GM18519 (cell line): ENCODE results near the gene LCT.
"Not testable (repeated sequence)": the region's sequence is repeated elsewhere in the genome, so short reads cannot be mapped to it uniquely, and the experiment has no call there.

Source experiments
- ATAC-seq: cut with Tn5 transposase; IDR thresholded peaks from one replicate; pipeline ENCODE4 v1.9.1; 2021; ENCODE audit warnings: mild to moderate bottlenecking, moderate library complexity; ENCODE audit not compliant: unreplicated experiment, low FRiP score

Gene LCT

DNA sequence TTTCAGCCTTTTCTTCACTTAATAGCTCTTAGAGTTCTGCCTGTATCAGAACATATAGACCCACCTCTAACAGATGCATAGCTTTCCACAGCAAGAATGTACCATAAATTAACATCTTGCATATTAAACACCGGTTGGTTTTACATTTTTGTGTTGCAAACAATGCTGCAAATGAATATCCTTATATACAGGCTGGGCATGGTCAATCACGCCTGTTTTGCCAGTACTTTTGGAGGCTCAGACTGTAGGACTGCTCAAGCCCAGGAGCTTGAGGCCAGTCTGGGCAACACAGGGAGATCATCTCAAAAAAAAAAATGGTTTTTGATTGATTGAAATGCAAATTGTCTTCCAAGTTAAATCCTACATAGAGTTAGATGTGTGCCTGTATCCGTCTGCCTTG is 1.5 kb upstream of the LCT start:
- ATAC-seq = no peak

- no peak for ATAC-seq
These were observed 4.1 kb downstream of the LCT start for GRCh38 chr2:135832891-135833290.

DNA sequence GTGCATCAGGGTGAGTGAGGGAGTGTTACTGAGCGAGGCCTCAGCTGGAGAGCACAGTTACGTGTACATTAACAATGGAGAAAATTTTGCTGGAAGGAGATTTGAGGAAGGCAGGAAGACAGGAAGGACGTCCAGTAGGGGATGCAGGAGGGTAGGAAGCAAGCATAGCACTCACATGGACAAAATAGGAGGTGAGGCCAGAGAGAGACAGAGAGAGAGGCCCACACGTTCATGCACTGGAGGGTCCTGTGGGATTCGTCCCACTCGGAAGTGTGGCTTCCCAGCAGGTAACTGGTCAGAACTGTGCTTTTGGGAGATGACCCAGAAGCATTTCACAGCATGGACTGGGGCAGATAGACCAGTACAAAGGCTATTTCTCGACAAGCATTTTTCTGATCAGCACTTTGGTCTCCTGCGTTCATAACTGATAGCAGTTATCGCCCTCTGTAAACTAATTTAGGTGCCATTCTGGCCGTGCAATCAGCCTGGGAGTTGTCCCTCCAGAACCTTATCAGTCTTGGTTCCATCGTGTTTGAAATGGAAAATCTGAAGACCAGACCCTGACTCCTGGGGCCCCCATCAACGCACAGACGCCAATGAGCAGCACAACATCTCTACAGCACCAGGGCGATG is 5.7 kb downstream of the LCT start:
- ATAC-seq = no peak

GRCh38 chr2:135829378-135830135 is 7.4 kb downstream of the LCT start:
- no peak for ATAC-seq

DNA sequence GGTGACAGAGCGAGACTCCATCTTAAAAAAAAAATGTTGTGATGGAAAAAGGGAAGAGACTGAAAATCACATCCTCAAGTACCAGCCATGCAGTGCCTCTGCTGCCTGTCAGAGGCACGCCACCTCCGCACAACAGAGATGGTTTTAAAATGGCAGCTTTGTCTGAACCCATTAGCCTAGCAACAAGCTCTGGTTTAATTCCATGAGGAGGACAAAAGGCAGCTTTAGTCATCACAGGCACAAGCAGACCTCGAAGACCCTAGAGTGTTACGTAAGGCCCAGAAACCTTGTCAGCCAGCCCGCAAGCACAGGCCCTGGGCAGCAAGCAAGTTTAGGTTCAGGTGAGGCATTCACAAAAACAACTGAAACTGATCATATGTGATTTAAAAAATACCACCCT is 10.4 kb downstream of the LCT start:
- no peak for ATAC-seq

- ATAC-seq = no peak
These were observed 11.3 kb downstream of the LCT start for GRCh38 chr2:135825550-135826176.

- ATAC-seq = no peak
These were observed 11.9 kb downstream of the LCT start for GRCh38 chr2:135825131-135825530.

DNA sequence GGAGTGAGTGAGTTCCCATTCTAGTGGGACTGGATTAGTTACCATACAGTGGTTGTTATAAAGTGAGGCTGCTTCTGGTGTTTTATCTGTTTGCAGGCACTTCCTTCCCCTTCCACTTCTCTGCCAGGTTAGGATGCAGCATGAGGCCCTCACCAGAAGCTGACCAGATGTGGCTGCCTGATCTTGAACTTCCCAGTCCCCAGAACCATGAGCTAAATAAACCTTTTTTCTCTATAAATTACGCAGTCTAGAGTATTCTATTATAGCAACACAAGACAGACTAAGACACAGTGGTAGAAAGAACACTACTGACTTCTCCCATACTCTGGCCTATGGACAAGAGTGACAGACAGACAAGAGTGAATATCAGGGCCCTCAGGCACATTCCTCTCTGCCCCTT is 14.1 kb downstream of the LCT start:
- no peak for ATAC-seq

- no peak for ATAC-seq
These were observed 15.8 kb downstream of the LCT start for GRCh38 chr2:135821190-135821589.

DNA sequence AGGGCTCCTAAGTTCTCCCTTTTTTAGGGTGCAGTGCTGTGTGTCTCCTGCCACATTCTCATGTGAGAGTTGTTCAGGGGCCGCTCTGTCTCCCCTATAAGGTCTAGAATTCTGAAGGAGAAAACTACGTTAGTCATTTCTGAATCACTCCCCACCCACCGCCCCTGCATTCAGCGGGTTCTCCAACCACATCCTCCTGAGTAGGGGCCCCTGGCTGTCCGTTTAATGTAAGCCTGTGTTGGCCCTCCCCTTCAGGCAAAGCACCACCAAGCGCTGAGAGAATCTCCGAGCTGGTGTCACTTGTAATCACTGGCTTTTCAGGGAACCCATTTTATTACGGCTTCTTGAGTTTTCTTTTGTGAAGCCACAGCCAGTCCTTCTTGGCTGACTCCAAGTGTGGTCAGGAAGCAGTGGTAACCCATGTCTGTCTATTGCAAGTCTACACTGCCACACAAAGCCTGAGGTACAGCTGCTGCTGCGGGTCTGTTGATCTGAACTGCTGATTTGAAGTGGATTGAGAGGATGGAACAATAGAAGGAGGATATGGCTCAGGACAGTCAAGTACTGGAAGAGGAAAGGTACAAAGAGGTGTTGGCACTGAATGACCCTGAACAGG is 16.9 kb downstream of the LCT start:
- ATAC-seq = peak; percentile 86

DNA sequence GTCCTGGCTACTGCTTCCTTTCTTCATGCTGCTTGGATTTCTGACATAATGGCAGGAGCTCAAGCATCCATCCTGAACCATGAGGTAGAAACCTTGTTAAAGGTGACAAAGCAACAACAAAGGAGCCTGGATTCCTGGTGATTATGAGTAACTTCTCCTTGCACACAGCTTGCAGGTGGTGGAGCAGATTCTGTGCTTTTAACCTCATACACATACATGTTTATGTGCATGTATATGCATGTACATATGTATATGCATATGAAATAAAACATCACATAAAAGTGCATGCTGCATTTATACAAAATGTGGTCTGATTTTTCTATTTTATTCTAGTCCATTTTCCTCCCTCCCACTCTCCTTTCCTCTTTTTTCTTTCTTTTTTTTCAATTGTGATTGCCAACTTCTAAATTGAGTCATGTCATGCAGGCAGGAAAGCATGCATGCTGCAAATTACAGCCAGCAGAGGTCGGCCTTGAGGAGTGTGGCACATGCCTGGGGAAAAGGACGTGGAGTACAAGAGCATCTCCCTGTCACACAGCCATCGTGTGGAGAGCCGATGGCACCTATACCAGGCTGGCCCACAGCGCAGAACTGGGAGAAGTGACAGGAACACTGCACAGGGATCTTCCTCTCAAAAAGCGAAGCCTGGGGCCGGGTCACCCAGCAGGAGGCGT is 17.9 kb downstream of the LCT start:
- no peak for ATAC-seq

DNA sequence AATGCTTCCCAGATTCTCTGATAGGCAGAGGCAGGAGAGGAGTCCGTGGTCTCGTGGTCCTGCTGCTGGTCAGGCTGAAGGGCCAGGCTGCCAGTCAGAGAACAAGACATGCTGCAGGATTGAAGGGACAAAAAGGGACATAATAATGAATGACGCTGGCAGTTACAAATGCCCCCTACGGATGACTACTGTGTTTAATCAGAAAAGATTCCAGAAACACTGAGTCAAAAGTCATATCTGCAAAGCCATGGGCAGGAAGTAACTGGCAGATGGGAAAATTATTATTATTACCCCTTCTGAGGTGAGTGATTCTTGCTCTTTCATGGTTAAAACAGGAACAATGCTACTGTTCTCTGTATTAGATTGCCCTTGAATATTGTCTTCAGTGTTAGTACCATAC is 19.0 kb downstream of the LCT start:
- no peak for ATAC-seq

DNA sequence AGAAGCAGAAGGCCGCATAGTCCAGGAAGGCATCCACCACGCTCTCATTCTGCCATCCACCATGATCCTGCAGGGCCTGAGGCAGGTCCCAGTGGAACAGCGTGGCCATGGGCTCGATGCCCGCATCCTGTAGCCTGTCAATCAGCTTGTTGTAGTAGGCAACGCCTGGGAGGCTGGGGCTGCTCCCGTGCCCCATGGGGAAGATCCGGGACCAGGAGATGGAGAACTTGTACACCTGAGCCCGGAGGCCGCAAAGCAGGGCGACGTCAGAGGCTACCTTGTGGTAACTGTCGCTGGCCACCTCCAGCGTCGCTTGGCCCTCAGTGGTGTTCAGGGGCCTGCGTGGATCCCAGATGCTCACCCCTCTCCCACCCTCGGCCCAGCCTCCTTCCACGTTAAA is 19.5 kb downstream of the LCT start:
- ATAC-seq = no peak

- no peak for ATAC-seq
These were observed 21.7 kb downstream of the LCT start for GRCh38 chr2:135815269-135815668.

DNA sequence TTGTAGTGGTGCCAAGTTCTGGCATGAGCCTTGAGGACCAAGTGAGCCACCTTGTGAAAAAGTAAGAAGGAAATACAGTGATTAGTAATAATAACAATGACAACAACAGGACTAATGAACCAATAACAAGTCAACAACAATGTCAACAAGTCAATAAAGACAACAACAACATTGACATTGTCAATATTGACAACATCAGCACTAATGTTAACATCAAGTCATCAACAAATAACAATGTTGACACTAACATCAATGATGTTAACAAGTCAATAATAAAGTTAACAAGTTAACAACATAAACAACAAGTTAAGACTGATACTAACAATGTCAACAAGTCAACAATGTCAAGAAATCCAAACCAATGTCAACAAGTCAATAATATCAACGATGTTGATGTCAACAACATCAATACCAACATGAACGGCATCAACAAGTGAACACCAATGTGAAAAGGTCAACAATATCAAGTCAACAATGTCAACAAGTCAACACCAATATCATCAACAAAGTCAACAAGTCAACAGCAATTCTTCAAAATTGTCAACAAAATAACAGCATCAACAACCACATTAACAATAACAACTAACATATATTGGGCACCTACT is 24.0 kb downstream of the LCT start:
- no peak for ATAC-seq

DNA sequence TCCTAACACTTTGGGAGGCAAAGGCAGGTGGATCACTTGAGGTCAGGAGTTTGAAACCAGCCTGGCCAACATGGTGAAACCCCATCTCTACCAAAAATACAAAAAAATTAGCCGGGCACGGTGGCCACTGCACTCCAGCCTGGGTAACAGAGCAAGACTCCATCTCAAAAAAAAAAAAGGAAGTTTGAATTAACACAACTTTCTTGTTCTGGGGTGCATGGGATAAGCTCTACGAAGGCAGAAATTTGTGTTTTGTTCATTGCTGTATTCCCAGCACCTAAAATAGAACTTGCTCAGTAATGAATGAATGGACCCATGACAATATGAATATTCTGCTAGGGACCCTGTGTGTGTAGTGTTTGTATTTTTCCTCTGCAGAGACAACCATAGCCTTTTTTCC is 29.1 kb downstream of the LCT start:
- ATAC-seq = not testable (repeated sequence)

- ATAC-seq = no peak
These were observed 33.7 kb downstream of the LCT start for GRCh38 chr2:135803278-135803677.

- no peak for ATAC-seq
These were observed 34.6 kb downstream of the LCT start for GRCh38 chr2:135802350-135802749.

GRCh38 chr2:135800513-135801460 is 36.2 kb downstream of the LCT start:
- ATAC-seq = no peak
